Activated CD4-positive, alpha-beta T cell treated with anti-CD3 and anti-CD28 coated beads, Interleukin-2, amount 50 U/mL, for 24 hours (primary cell): ENCODE measurements around the gene ST6GALNAC1.
"Not testable (repeated sequence)": the region's sequence is repeated elsewhere in the genome, so short reads cannot be mapped to it uniquely, and the experiment has no call there.

Source experiments
- DNase-seq, 2 donors: peaks; one replicate each; pipeline ENCODE4 v3.0.0-alpha.2; 2020; ENCODE audit warnings: low read depth in 1 of 2, low spot score in 1 of 2

Gene ST6GALNAC1

GRCh38 chr17:76612977-76613851 is 30.3 kb downstream of the ST6GALNAC1 start:
- DNase-seq, result no peak

GRCh38 chr17:76612465-76612864 is 31.1 kb downstream of the ST6GALNAC1 start:
- DNase-seq, result no peak

GRCh38 chr17:76611758-76612157 is 31.8 kb downstream of the ST6GALNAC1 start:
- no peak for DNase-seq

GRCh38 chr17:76611080-76611749 is 32.3 kb downstream of the ST6GALNAC1 start:
- not testable (repeated sequence) for DNase-seq

- not testable (repeated sequence) for DNase-seq
Measured at GRCh38 chr17:76606685-76607084, 36.9 kb downstream of the ST6GALNAC1 start.

GRCh38 chr17:76601065-76601464 is 42.5 kb downstream of the ST6GALNAC1 start:
- no peak for DNase-seq

- DNase-seq, result no peak
Measured at GRCh38 chr17:76599694-76600460, 43.7 kb downstream of the ST6GALNAC1 start.

GRCh38 chr17:76598004-76598439 is 45.5 kb downstream of the ST6GALNAC1 start:
- no peak for DNase-seq

GRCh38 chr17:76597156-76598003 is 46.2 kb downstream of the ST6GALNAC1 start:
- DNase-seq, result no peak

GRCh38 chr17:76594690-76595089 is 48.9 kb downstream of the ST6GALNAC1 start:
- no peak for DNase-seq

- DNase-seq, result no peak
Measured at GRCh38 chr17:76593959-76594358, 49.6 kb downstream of the ST6GALNAC1 start.

GRCh38 chr17:76593384-76593826 is 50.2 kb downstream of the ST6GALNAC1 start:
- no peak for DNase-seq

GRCh38 chr17:76588182-76588581 is 55.4 kb downstream of the ST6GALNAC1 start:
- DNase-seq, result no peak

- no peak for DNase-seq
Measured at GRCh38 chr17:76586741-76587487, 56.6 kb downstream of the ST6GALNAC1 start.

- DNase-seq, result no peak
Measured at GRCh38 chr17:76585649-76586593, 57.6 kb downstream of the ST6GALNAC1 start, which contains the start of gene ST6GALNAC2. ST6GALNAC2 (minus strand) TSS chr17:76585860; CDS start chr17:76585808, 52 bp downstream.

GRCh38 chr17:76585033-76585648 is 58.4 kb downstream of the ST6GALNAC1 start:
- DNase-seq, result no peak

- DNase-seq, result no peak
Measured at GRCh38 chr17:76584427-76585032, 59.0 kb downstream of the ST6GALNAC1 start.

GRCh38 chr17:76582660-76583059 is 60.9 kb downstream of the ST6GALNAC1 start:
- no peak for DNase-seq
